SKM-1 (cell line): ENCODE results near the gene EIF1.
"Not testable (repeated sequence)": the region's sequence is repeated elsewhere in the genome, so short reads cannot be mapped to it uniquely, and the experiment has no call there.

Experiments
- DNase-seq: peaks from one replicate; lab custom pipeline; 2025; ENCODE audit not compliant: unreplicated experiment; lab: John Stamatoyannopoulos, UW

Gene EIF1

GRCh38 chr17:41688641-41689496 is at the start of gene EIF1:
EIF1 (plus strand) TSS chr17:41688885; CDS start chr17:41689039, 154 bp downstream.
- DNase-seq: peak; percentile 98

DNA sequence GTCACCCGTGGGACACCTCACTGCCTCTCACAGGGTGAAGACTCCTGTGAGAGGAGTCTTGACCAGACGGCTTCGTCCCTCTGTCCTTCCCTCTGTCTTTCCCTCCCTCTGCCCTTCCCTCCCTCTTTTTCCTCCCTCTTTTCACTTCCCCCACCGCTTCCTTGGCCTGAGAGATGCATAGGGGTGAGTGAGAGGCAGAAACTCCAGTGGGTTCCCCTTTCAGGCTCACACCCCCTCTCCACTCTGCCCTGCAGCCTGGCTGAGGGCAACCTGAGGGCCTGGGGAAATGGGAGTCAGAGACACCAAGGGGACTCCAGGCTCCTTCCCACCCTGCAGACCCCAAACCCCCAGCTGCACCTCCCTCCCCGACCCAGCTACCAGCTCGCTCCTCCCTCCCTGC is 49.7 kb upstream of the EIF1 start:
- DNase-seq: no peak

- no peak for DNase-seq
These were observed 48.9 kb upstream of the EIF1 start for GRCh38 chr17:41639492-41640473.

GRCh38 chr17:41640596-41640995 is 48.1 kb upstream of the EIF1 start:
- not testable (repeated sequence) for DNase-seq

- no peak for DNase-seq
These were observed 46.2 kb upstream of the EIF1 start for GRCh38 chr17:41642252-41643156.

- DNase-seq: no peak
These were observed 41.5 kb upstream of the EIF1 start for GRCh38 chr17:41647038-41647813.

DNA sequence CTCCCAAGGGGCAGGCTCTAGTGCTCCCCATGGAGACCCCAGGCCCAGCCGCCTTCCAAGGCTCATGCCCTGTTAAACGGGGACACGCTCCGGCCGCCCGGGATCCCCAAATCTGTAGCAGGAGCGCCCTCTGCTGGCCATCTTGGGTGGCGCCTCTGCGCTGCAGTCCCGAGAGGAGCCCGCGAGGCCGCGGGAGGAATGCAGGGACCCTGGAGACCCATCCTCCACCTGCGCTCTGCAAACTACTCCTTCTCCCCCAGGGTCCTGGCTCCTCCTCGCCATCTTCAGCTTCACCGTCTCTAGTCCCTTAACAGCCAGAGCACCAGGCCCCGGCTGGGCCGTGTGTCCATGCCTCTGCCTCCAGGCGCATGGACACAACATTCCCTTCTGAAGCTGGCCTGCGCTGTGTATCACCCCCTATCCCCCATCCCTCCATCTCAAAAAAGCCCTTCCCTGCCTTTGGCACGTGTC is 40.7 kb upstream of the EIF1 start:
- DNase-seq: peak; percentile 48

- peak; percentile 6 for DNase-seq
These were observed 40.1 kb upstream of the EIF1 start for GRCh38 chr17:41648411-41649195.

DNA sequence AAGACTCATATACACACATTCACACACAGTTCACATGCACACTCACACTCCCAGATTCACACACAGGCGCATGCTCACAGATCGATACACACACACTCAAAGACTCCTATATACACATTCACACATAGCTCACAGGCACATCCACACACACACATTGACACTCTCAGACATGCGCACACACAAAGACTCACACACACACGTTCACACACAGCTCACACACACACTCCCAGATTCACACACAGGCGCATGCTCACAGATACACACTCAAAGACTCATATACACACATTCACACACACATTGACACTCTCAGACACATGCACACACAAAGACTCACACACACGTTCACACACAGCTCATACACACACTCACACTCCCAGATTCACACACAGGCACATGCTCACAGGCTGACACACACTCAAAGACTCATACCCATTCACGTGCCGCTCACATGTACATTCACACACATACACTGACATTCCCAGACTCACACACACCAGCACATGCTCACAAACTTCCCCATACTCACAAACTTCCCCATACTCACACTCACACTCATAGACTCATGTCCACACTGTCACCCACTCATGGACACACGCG is 38.7 kb upstream of the EIF1 start:
- no peak for DNase-seq

DNA sequence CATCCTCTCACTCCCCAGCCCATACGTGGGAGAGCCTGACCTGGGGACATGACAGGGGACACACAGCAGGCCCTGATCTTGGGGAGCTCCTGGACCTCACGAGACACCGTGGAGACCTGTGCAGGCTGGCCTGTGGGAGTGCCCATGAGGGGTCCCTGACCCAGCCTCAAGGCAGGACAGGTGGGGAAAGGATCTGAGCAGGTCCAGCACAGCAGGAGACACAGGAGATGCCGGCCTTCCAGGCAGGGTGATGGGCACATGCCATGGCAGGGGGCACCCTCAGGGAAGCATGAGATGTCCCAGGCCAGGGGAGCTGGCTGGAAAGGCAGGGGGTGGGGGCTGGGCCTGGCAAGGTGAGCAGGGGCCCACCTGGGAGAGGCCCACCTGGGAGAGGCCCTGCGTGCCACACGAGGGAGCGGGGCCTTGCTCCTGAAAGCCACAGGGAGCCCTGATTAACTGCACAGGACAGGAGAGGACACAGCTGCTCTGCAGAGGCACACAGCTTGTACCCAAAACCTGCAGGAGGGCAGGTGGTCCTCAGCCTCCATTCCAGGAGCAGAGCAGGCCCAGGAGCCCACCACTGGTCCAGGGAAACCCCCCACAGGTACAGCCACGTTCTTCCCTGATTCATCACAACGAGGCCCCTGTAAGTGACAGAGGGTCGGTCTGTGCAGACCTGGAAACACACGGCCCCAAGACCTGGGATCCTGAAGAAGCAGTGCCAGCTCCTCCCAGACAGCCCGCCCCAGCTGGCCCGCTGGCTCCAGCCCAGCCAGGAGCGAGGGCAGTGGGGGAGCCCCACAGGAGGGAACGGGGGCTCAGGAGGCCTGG is 37.7 kb upstream of the EIF1 start:
- DNase-seq: no peak

- DNase-seq: no peak
These were observed 36.8 kb upstream of the EIF1 start for GRCh38 chr17:41651625-41652460.

GRCh38 chr17:41652461-41652970 is 36.2 kb upstream of the EIF1 start:
- DNase-seq: no peak

DNA sequence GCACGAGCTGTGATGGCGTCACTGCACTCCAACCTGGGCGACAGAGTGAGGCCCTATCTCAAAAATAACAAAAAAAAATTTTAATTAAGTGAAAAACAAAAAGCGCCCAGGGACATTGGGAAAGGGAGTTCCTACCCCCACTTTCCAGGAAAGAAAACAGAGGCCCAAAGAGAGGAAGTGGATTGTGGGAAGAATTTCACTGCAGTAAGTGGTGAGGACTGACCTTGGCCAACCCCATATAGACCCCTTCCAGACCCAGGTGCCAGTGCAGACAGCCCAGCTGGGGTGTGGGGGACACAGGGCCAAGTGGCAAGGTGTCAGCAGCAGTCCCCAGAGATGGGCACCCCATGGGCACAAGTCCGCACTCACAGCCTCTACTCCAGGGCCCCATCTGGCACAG is 35.3 kb upstream of the EIF1 start:
- no peak for DNase-seq

- no peak for DNase-seq
These were observed 34.6 kb upstream of the EIF1 start for GRCh38 chr17:41653892-41654677.

DNA sequence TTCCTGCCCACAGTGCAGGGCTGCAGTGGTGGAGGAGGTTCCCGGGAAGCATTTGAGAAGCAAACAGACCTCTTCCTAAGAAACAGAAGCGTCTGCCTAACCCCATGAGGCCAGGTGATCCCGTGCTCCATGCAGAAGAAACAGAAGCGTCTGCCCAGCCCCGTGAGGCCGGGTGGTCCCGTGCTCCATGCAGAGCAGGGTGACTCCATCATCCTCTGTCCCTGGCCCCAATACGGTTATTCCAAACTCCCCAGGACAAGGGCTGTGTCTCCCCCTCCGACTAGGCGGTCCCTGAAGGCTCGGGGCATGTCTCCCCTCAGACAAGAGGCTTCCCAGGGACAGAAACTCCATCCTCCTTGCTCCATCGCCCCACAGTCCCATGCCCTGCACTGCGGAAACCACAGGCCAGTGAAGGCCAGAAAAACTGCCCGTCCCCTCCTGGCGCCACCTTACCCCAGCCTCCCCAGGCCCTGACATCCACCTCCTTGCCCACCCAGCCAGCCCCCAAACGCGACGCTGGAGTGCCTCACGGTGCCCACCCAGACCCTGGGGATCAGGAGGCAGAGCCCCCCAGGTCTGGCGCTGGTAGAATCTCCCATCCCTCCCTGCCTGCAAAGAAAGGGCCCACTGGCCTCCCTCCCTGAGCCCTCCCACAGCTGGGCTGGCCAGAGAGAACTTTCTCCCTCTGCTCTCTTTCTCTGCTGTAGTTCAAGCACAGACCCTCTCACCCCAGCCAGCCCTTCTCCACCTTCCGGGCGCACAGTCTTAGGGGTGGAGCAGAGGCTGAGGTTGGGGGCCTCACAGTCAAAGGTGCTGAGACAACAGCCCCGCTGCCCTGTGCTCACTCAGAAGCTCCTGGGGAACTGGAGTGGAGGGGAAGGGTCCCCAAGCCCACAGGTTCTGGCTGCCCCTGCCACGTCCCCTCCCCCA is 33.7 kb upstream of the EIF1 start:
- DNase-seq: no peak
